Fibroblast of villous mesenchyme (primary cell): ENCODE results near the gene UGT2B7. TPM values are rescaled to one million over a fixed set of nuclear protein-coding genes. Genes with fewer than 3 reads are reported as not detected.

Experiments used
- DNase-seq: peaks from one replicate; pipeline ENCODE4 v3.0.0-alpha.2; 2010; ENCODE audit warnings: low read depth
- H3K4me3 ChIP-seq: 2 replicates; pipeline ENCODE4 v1.5.1; 2011; ENCODE audit warnings: low read depth, mild to moderate bottlenecking, low read length
- total RNA-seq: library from RNA; depleted of rRNA; stranded (reverse); fragments of >200 nt; gene quantifications from 2 replicates; pipeline ENCODE4 v1.2.3, GENCODE V29; 2012
- TF ChIP-seq, protein P1 (sequence below): IDR thresholded peaks from 2 replicates; pipeline ENCODE4 v1.5.1; 2012; ENCODE audit warnings: low read depth, mild to moderate bottlenecking, low read length; ENCODE audit not compliant: insufficient read depth

Gene UGT2B7
- total RNA-seq, 1 donor: not detected

DNA sequence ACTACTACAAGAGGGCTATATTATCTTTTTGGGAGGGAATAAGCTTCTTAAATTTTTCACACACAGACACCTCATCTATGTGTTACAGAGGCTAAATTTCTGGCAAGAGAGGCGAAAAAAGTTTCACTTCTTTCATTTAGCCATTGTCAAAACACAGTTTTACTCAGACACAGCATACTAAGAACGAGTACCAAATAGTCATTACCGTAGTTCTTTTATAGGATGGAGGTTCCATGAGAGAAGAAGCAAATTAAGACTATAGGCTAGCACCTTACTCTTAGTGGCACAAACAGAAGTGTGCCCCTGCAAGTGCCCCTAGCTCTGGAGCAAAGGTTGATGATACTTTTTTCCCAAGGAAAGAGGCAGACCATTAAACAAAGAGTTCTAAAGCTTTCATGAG lies 26.2 kb downstream of the UGT2B7 start:
- TF ChIP-seq, protein P1, sequence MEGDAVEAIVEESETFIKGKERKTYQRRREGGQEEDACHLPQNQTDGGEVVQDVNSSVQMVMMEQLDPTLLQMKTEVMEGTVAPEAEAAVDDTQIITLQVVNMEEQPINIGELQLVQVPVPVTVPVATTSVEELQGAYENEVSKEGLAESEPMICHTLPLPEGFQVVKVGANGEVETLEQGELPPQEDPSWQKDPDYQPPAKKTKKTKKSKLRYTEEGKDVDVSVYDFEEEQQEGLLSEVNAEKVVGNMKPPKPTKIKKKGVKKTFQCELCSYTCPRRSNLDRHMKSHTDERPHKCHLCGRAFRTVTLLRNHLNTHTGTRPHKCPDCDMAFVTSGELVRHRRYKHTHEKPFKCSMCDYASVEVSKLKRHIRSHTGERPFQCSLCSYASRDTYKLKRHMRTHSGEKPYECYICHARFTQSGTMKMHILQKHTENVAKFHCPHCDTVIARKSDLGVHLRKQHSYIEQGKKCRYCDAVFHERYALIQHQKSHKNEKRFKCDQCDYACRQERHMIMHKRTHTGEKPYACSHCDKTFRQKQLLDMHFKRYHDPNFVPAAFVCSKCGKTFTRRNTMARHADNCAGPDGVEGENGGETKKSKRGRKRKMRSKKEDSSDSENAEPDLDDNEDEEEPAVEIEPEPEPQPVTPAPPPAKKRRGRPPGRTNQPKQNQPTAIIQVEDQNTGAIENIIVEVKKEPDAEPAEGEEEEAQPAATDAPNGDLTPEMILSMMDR: no peak
- DNase-seq: no peak
- no peak overlapping the region for H3K4me3 ChIP-seq

DNA sequence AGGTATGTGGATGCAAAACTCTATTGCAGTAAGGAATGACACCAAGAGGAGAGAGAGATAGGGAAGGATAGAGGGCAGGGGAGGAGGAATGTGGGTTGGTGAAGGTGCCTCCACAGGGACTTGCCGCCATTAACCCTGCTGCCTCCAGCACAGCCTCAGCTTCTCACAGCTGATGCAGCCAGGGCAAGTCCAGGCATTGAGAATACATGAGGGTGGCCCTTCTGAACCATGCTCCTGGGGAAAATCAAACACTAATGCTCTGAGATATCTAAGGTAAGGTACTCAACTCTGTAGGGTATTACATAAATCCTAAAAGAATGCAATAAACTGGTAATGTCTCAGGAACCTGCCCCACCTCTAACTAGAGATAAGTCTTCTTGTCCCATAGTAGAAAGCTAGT lies 28.7 kb downstream of the UGT2B7 start:
- H3K4me3 ChIP-seq: no peak overlapping the region
- TF ChIP-seq, protein P1: no peak
- no peak for DNase-seq

DNA sequence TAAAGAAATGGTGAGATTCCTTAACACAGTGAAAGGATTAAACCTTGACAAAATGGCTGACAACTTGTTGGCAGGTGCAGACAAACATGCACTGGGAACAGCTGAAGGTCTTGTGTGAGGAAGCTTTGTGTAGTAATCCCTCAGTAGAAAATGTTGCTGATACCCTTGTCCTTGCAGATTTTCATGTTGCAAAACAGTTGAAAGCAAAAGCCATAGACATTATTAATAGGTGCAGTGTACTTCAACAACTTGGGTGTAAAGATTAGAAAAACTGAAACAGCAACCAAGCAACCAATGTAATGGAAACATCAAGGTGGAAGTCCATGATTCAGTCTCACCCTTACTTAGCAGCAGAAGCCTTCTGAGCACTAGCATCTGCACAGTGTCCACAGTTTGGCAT lies 29.8 kb downstream of the UGT2B7 start:
- TF ChIP-seq, protein P1: no peak
- peak; percentile 9 for DNase-seq

DNA sequence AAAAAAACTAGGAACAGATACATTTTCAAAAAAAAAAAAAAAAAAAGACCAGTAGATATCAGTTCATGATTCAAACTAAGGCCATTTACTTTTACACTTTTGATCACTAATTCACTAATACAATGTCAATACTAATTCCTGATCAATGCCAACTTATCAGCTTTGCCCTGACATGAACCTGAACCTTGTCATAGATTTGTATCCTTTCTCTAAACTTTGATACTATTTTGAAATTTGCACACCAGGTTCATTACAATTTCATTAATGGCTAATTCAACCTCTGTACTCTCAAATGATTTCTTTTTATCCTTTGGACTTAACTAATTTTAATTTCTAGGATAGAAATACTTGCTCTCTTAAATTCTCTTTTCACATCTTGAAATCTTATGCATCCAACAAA lies 37.7 kb downstream of the UGT2B7 start:
- TF ChIP-seq, protein P1: no peak
- DNase-seq: no peak
- H3K4me3 ChIP-seq: no peak overlapping the region

More for the DNA sequence above, 29.8 kb downstream of the UGT2B7 start:
- no peak overlapping the region for H3K4me3 ChIP-seq

DNA sequence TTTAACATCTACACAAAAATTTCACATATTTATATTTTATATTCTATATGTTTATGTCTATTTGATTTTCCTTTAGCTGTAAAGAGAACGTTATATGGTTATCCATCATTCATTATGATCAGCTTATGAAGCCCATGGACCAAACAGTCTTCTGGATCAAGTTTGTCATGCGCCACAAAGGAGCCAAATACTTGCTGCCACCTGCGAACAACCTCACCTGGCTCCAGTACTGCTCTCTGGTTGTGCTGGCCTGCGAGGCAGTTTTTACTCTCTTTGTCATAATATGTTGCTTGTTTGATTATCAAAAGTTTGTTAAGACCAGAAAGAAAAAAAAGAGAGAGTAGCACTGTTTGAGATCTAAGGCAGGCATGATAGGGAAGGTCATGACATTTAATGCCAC lies 38.2 kb downstream of the UGT2B7 start:
- TF ChIP-seq, protein P1: no peak
- H3K4me3 ChIP-seq: no peak overlapping the region
- DNase-seq: no peak

DNA sequence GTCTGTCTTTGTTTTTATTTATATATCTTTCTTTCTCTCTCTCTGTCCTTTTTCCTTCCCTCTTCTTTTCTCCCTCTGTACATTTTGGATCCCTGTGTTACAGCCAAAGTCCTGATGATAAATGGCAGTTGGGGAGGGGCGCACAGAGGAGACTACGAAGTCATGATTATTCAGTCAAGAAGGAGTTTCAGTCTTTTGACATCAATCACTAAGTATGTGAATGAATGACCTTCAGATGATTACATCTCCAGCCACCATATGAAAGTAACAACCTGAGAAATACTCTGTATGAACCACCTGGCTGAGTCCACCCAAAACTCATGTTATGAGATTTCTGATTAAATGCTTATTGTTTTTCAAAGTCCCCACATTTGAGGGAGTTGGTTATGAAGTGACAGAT lies 45.0 kb downstream of the UGT2B7 start:
- TF ChIP-seq, protein P1: no peak
- H3K4me3 ChIP-seq: no peak overlapping the region
- no peak for DNase-seq

DNA sequence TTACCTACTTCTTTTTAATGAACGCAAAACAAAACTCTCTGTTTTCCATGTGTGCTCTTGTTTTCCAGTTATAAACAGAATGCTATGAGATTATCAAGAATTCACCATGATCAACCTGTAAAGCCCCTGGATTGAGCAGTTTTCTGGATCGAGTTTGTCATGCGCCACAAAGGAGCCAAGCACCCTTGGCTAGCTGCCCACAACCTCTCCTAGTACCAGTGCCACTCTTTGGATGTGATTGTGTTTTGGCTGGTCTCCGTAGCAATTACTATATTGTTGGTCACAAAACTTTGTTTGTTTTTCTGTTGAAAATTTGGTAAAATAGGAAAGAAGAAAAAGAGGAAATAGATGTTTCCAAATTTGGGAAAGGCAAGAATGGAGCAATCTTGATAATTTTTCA lies 51.1 kb downstream of the UGT2B7 start:
- TF ChIP-seq, protein P1: no peak
- no peak for DNase-seq
- no peak overlapping the region for H3K4me3 ChIP-seq
